NAMALWA (cell line): ENCODE measurements around the gene ADGRF5.

Experiments used
- DNase-seq: peaks from one replicate; pipeline ENCODE4 v3.0.0-alpha.2; 2015; ENCODE audit warnings: low spot score

The ADGRF5 gene

GRCh38 chr6:46932526-46933319 lies 11.0 kb upstream of the ADGRF5 start:
- no peak for DNase-seq

- DNase-seq: no peak
These were observed 9.7 kb upstream of the ADGRF5 start for GRCh38 chr6:46931416-46931815.

GRCh38 chr6:46930331-46930730 lies 8.6 kb upstream of the ADGRF5 start:
- no peak for DNase-seq

- no peak for DNase-seq
These were observed 5.3 kb upstream of the ADGRF5 start for GRCh38 chr6:46927066-46927465.

GRCh38 chr6:46926481-46926880 lies 4.7 kb upstream of the ADGRF5 start:
- no peak for DNase-seq

GRCh38 chr6:46925563-46926253 lies 4.0 kb upstream of the ADGRF5 start:
- DNase-seq: no peak

GRCh38 chr6:46923476-46923875 lies 1.7 kb upstream of the ADGRF5 start:
- DNase-seq: no peak

- no peak for DNase-seq
These were observed 679 bp downstream of the ADGRF5 start for GRCh38 chr6:46921059-46921458.

GRCh38 chr6:46918806-46919205 lies 2.9 kb downstream of the ADGRF5 start:
- no peak for DNase-seq

GRCh38 chr6:46917002-46917545 lies 4.7 kb downstream of the ADGRF5 start:
- no peak for DNase-seq

GRCh38 chr6:46915866-46916265 lies 5.9 kb downstream of the ADGRF5 start:
- no peak for DNase-seq

- no peak for DNase-seq
These were observed 6.4 kb downstream of the ADGRF5 start for GRCh38 chr6:46915380-46915779.

- no peak for DNase-seq
These were observed 7.4 kb downstream of the ADGRF5 start for GRCh38 chr6:46914279-46914810.

- no peak for DNase-seq
These were observed 12.4 kb downstream of the ADGRF5 start for GRCh38 chr6:46909371-46909770.

- DNase-seq: no peak
These were observed 15.0 kb downstream of the ADGRF5 start for GRCh38 chr6:46906776-46907175.

GRCh38 chr6:46904117-46904516 lies 17.6 kb downstream of the ADGRF5 start:
- DNase-seq: no peak

- no peak for DNase-seq
These were observed 18.6 kb downstream of the ADGRF5 start for GRCh38 chr6:46903175-46903574.

GRCh38 chr6:46901882-46902314 lies 19.8 kb downstream of the ADGRF5 start:
- DNase-seq: no peak

GRCh38 chr6:46900266-46900665 lies 21.5 kb downstream of the ADGRF5 start:
- DNase-seq: no peak

- no peak for DNase-seq
These were observed 22.1 kb downstream of the ADGRF5 start for GRCh38 chr6:46899659-46900058.

- no peak for DNase-seq
These were observed 23.7 kb downstream of the ADGRF5 start for GRCh38 chr6:46898006-46898405.

GRCh38 chr6:46896871-46897270 lies 24.9 kb downstream of the ADGRF5 start:
- DNase-seq: no peak

- no peak for DNase-seq
These were observed 25.8 kb downstream of the ADGRF5 start for GRCh38 chr6:46895930-46896329.
